ENCODE measurements around the gene PGBD5.

Gene PGBD5

DNA sequence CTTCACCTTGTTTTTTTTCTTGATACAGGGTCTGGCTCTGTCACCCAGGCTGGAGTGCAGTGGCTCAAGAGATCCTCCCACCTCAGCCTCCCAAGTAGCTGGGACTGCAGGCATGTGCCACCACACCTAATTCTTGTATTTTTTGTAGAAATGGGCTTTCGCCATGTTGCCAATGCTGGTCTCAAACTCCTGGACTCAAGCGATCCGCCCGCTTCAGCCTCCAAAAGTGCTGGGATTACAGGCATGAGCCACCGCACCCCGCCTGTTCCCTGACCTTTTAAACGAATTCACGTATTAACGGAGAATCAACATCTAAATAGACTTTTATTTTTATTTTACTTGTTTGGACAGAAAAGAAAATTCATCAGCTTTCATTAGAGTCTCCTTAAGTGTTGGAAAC, 104.8 kb downstream of the PGBD5 start:
- no peak for DNase-seq

- no peak for DNase-seq
Measured at GRCh38 chr1:230320804-230321203, 105.3 kb downstream of the PGBD5 start.

- no peak for DNase-seq
Measured at GRCh38 chr1:230319014-230319747, 107.0 kb downstream of the PGBD5 start.

- DNase-seq, result no peak
Measured at GRCh38 chr1:230317823-230318819, 108.0 kb downstream of the PGBD5 start.

DNA sequence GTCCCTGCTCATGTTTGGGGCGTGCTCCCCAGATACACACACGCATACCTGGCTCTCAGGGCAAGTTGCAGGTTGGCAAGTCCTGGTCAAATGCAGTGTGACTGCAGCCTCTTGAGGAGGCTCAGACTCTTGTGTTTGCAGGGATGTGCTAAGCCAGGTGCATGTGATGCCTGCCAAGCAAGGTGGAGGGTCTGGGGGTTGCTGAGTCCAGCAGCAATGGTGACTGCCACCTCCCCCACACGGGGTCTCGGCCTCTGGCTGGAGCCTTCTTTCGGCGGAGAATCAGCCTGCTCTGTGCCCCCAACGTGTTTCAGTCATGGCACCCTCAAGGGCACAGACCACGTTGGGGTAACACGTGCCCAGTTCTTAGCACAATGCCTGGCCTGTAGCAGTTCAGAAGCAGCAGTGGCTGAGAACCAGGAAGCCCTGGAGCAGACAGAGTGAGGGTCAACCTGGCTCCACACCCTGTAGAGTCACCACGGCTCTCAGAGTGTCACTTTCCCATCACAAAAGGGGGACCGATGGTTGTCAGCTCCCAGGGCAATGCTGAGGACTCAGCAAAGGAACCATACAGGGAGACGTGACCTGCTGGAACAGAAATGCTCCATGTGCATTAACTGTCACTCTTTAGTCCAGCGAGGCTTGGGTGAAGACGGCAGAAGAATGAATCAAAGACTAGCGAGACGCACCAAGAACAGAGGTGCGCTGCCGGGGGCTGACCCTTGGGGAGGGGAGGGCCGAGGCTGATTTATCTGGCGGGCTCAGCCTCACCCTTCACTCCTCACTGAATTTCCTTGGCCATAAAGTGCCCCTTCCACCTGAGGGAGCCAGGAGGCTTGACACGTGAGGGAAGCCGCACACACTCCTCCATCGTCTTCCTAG, 109.0 kb downstream of the PGBD5 start:
- no peak for DNase-seq

DNA sequence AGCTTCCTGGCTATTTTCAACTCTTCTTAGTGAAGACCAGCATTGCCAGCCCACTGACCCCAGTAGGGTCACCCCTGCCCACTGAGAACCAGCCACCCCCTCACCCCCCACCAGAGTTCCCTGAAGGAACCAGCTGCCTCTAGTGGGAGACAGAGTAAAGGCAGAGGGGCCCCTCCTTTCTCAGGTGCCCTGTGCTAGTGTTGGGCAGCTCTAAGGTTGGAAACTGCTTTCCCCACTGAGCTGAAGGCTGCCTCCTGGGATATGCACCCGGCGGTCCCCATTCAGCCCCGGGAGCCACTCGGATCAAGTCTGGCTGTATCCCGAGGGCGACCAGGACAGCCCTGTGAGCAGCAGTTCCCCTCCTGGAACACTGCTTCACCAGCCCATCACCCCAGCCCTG, 111.0 kb downstream of the PGBD5 start:
- no peak for DNase-seq

DNA sequence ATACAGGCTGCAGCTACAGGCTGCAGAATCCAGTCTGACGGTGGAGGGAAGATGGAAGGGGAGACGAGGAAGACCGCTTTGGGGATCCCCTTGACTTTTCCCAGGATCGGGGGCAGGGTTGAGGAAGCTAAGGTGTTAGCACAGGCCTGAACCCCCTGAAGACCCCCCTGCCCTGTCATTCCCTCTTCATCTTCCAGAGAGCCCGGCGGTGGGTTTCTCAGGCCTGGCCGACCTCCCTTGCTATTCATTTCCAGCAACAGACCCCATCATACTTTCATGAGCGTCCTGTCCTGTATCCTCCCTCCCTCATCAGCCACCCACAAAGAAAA, 112.0 kb downstream of the PGBD5 start:
- DNase-seq, result no peak

- DNase-seq, result no peak
Measured at GRCh38 chr1:230313453-230314141, 112.5 kb downstream of the PGBD5 start.

GRCh38 chr1:230312676-230313075, 113.5 kb downstream of the PGBD5 start:
- DNase-seq, result no peak

DNA sequence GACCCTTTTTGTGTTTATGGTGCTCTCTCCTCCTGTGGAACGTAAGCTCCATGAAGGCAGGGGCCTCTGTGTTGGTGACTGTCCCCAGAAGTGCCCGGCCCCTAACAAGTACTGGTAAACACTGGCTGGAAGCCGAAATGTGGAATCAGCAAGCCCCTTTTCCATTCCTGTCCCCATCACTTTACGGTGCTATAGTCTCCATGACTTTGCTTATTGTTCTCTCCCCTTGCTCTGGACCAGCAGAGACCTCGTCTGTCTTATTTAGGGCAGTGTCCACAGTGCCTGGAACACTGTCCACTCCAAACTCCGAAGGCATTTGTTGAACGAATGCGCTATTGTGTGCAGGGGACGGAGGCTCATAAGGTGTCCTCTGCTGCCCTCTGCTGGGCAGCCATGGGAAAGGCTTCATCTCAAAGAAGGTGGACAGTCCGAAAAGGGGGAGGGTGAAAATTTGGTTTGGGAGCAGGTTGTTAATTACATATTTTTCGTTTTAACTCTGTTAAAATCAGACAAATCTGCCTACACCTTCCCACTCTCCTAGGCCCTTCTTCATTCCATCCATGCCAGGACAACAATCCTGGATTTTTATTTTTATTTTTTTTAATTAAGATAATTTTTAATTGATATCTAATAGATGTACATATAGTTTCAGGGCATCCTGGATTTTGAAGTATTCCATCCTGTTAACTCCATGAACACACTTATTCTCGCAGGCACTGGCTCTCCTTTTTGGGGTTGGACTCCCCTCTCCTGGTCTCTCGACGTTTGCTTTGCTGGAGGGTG, 115.6 kb downstream of the PGBD5 start:
- DNase-seq, result no peak

DNA sequence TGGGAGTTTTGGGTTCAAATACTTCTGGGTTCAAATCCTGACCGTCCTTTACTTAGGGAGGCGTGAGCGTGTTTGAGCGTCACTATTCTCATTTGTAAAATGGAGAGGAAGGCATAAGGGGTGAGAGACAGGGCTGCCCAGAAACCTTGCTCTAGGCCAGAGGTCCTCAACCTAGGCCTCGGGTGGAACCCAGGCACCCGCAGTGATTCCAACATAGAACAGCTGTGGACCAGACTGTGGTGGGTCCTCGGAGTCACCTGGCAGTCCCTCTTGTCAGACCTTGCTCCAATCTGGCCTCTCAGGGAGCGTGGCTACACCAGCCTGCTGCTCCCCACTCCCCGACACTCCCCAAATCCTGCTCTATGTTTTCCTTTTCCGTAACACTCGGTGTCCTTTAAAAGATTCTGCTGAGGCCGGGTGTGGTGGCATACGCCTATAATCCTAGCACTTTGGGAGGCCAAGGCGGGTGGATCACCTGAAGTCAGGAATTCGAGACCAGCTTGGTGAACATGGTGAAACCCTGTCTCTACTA, 116.4 kb downstream of the PGBD5 start:
- DNase-seq, result no peak

- no peak for DNase-seq
Measured at GRCh38 chr1:230308821-230309220, 117.3 kb downstream of the PGBD5 start.

- no peak for DNase-seq
Measured at GRCh38 chr1:230308039-230308438, 118.1 kb downstream of the PGBD5 start.

GRCh38 chr1:230307213-230307612, 118.9 kb downstream of the PGBD5 start:
- DNase-seq, result no peak

DNA sequence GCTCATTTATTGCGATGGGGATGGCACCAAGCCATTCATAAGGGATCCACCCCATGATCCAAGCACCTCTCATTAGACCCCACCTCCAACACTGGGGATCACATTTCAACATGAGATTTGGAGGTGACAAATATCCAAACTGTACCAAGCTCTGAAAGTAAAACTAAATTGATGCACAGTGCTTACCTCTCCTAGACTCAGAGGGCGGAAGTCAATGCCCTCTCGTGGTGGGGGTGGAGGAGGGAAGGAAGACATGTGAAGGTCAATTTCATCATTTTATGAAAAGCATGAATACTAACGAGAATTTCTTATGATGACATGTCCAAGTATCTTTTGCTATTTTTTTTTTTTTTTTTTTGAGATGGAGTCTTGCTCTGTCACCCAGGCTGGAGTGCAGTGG, 120.0 kb downstream of the PGBD5 start:
- no peak for DNase-seq

DNA sequence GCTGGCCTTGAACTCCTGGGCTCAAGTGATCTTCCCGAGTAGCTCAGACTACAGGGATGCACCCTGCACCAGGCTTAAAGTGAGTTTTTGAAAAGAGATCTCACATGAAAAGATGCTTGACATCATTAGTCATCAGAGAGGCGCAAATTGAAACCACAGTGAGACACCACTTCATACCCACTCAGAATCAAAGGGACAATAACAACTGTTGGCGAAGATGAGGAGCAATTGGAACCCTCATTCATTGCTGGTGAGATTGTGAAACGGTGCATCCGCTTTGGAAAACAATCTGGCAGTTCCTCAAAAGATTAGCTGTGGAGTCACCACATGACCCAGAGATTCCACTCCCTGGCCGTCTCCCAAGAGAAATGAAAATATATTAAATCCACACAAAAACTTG, 122.3 kb downstream of the PGBD5 start:
- no peak for DNase-seq

DNA sequence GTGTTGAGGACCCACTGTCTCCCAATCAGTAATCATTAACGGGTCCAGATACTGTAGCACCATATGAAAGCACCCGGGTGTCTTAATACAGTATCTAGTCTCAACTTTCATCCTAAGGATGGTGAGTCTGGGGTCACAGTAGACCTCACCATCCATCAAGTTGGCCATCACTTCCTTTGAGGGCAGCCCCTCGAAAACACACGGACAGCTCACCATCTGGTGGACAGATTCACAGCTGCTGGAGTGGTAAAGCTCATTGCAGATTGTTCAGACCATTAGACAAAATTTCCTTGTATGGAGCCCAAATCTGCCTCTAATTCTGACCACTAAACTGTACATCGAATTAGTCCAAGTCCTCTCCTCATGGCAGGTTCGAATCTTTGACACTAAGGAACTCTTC, 123.1 kb downstream of the PGBD5 start:
- DNase-seq, result no peak

- DNase-seq, result no peak
Measured at GRCh38 chr1:230301822-230302221, 124.3 kb downstream of the PGBD5 start.

GRCh38 chr1:230301322-230301721, 124.8 kb downstream of the PGBD5 start:
- DNase-seq, result no peak

DNA sequence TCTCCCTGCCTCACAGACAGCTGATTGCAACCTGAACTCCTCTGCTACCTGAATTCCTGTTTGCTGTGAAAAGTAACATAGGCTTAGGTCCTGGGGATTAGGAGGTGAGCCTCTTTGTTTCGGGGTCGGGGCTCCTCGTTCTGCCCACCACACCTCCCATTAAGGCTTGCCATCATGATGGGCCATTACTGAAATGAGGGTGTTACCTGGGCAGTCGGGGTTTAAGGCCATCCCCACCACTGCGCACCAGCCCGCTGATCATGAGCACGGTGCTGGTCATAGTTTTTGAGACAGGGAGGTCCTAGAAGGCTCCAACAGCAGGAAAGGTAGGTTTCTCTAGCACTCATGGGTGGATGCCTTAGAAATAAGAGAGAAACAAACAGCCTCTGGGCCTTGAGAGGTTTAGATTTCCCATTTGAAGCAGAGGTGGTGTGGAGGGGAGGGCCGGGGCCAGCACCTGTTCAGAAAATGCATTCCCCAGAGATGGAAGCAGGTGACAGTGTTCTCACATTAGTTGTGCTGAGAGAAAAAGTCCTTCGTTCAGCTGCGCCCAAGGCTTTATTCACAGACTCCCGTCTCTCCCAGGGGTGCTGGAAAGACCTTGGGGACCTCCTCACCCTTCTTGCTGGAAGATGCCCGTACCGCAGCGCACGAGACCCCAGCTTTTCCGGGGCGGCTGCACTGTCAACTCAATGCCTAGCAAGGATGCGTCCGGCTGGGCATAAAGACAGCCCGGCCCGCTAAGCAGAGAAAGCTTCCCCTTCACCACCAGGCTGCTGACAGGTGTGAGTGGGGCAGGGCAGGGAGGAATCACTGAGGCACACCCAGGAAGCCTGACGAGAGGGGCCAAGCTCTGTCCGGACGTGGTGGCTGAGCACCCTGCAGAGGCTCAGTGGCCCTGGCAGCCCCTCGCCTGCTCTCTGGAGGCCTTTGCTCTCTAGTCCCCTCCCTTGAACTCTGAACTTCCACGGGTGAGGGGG, 125.5 kb downstream of the PGBD5 start:
- no peak for DNase-seq

All from activated gamma-delta T cell (primary cell).